ENCODE measurements around the gene SH2D7. TPM values are rescaled to one million over a fixed set of nuclear protein-coding genes. Genes with fewer than 3 reads are reported as not detected.

The SH2D7 gene
- total RNA-seq, 1 donor from 2014 or later: not detected

DNA sequence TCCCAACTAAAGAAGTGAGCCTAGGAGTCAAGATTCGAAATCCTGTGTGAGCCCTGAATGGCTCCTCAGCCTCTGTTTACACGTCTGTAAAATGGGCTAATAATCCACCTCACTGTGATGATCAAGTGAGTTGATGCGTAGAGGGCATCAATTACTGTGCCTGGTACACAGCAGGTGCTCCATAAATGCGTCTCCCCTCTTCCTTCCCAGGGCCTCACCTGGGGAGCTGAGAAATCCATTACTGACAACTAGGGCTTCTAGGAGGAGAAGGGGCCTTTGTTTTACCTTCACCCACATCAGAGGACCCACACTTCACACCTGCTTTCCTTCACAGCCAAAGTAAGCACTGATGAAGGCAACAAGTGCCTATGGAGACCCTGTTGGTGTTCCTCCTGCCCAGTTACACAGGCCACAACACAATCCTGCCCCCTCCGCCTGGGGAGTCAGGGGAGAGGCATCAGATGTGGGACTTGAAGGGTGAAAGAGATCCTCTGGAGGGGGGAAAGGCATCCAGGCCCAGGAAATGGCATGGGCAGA is 37.5 kb downstream of the SH2D7 start:
- DNase-seq (ENCODE audit: extremely low spot score, unreplicated experiment): no peak
- Mint-ChIP-seq H3K4me3 (ENCODE audit: unreplicated experiment) (peak overlapping the region; percentile 71), H3K27me3 (ENCODE audit: unreplicated experiment) (no peaks in the 10 kb centered on the region), H3K36me3 (ENCODE audit: unreplicated experiment) (no peaks in the 10 kb centered on the region), H3K4me1 (ENCODE audit: unreplicated experiment) (peaks cover 13% of the 10 kb centered on the region), H3K9me3 (ENCODE audit: unreplicated experiment) (no peaks in the 10 kb centered on the region), H3K27ac (ENCODE audit: unreplicated experiment) (peak overlapping the region; percentile 79)
- TF ChIP-seq, protein P1, sequence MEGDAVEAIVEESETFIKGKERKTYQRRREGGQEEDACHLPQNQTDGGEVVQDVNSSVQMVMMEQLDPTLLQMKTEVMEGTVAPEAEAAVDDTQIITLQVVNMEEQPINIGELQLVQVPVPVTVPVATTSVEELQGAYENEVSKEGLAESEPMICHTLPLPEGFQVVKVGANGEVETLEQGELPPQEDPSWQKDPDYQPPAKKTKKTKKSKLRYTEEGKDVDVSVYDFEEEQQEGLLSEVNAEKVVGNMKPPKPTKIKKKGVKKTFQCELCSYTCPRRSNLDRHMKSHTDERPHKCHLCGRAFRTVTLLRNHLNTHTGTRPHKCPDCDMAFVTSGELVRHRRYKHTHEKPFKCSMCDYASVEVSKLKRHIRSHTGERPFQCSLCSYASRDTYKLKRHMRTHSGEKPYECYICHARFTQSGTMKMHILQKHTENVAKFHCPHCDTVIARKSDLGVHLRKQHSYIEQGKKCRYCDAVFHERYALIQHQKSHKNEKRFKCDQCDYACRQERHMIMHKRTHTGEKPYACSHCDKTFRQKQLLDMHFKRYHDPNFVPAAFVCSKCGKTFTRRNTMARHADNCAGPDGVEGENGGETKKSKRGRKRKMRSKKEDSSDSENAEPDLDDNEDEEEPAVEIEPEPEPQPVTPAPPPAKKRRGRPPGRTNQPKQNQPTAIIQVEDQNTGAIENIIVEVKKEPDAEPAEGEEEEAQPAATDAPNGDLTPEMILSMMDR (IDR thresholded peaks at IDR 0.05): no peak

DNA sequence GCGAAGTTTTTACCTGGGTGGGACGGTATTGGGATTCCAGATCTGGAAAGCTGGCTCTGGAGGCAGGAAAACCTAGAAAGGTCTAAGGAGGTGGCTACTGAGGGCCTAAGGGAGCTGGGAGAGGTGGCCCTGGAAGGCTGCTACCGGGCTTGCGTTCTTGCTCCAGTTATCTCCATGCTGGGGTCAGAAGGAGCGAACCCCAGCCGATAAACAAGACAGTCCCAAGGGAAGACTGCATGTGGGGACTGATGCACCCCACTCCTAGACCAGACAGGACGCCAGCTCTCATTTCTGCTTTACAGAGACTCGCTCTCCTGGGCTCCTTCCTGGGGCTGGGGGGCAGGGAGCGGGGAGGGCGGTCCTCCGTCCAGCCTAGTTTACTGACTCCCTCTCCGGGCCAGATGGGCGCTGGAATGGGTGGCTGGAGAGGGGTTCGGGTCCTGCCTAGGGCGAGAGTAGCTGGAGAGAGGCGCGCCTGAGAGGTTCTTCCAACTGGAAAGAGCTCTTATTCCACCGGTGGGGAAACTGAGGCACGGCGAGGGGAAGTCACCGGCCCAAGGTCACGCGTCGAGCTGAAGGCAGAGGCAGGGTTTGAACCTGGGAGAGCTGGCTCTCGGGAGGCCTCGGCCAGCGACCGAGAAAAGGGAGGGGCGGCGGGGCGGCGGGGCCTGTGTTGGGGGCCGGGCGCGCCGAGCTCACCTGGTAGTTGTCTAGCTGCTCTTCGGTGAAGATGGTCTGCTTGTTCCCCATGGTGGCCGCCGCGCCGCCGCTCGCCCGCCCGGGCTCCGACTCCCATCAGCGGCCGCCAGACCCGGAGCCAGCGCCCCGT is 38.3 kb downstream of the SH2D7 start:
- TF ChIP-seq, protein P1 (IDR thresholded peaks at IDR 0.05): no peak
- no peaks in the 10 kb centered on the region for H3K27me3 Mint-ChIP-seq (ENCODE audit: unreplicated experiment)

DNA sequence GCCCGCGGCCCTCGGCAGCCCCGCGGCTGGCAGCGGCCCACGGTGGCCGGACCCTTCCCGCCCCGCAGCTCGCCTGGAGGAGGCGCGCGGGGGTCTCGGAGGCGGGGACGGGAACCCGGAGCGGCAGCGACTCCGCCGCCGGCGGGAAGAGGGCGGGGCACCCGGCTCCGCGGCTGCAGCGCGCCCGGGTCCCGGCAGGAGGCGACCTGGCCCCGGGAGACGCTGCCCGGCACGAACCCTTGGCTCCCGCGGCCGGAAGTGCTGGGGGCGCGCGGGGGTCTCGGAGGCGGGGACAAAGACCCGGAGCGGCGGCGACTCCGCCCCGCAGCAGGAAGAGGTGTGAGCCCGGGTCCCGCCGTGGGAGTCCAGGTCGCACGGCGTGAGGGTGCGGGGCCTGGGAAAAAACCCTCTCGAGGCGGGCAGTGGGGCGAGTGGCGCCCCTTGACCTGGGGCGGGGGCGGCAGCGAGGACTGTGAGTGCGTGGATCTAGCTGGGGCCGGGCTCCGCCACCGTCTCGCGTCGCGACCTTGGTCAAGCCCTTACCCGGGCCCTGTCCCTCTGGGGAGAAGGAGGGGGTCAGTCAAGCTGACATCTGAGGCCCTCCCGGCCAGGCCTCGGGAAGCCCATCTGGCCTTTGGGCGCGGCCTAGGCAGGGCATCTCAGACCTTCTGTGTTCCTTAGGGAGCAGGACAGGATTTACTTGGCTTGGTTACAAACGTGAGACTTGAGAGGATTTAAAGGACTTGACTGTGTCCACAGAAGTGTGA is 39.1 kb downstream of the SH2D7 start, which contains the start of gene CIB2:
TSS of gene CIB2 (minus strand) at position 151 of the 767 bp plus-strand sequence. CDS start 230 bp downstream, outside the sequence.
- no peaks in the 10 kb centered on the region for H3K9me3 Mint-ChIP-seq (ENCODE audit: unreplicated experiment)

More for the DNA sequence above, 38.3 kb downstream of the SH2D7 start:
- H3K36me3 Mint-ChIP-seq (ENCODE audit: unreplicated experiment): no peaks in the 10 kb centered on the region
- H3K4me3 Mint-ChIP-seq (ENCODE audit: unreplicated experiment): peak overlapping the region; percentile 71
- peaks cover 13% of the 10 kb centered on the region for H3K4me1 Mint-ChIP-seq (ENCODE audit: unreplicated experiment)
- peak overlapping the region; percentile 79 for H3K27ac Mint-ChIP-seq (ENCODE audit: unreplicated experiment)
- no peaks in the 10 kb centered on the region for H3K9me3 Mint-ChIP-seq (ENCODE audit: unreplicated experiment)
- DNase-seq (ENCODE audit: extremely low spot score, unreplicated experiment): no peak

DNA sequence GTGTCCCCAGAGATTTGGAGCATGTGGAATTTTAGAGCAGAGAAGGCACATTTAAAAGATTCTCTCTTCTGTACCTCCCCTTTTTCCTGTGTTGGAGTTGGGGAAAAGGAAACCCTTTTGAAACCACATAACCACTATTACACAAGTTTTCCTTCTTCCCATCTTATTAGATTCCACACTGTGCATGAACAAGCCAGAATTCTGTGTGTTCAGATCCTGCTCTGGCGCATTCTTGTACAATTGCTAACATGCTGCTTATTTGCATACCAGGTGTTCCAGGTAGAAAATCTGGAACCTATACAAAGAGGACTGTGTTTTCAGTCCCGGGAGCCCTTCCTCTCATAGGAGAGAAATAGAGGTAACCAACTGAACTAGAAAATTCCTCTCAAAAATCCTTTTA is 41.4 kb downstream of the SH2D7 start:
- Mint-ChIP-seq H3K36me3 (ENCODE audit: unreplicated experiment) (no peaks in the 10 kb centered on the region), H3K27me3 (ENCODE audit: unreplicated experiment) (no peaks in the 10 kb centered on the region), H3K9me3 (ENCODE audit: unreplicated experiment) (no peaks in the 10 kb centered on the region), H3K27ac (ENCODE audit: unreplicated experiment) (no peak overlapping the region), H3K4me3 (ENCODE audit: unreplicated experiment) (no peak overlapping the region), H3K4me1 (ENCODE audit: unreplicated experiment) (peaks cover 13% of the 10 kb centered on the region)
- TF ChIP-seq, protein P1 (IDR thresholded peaks at IDR 0.05): no peak
- DNase-seq (ENCODE audit: extremely low spot score, unreplicated experiment): no peak

More for the DNA sequence above, 39.1 kb downstream of the SH2D7 start, which contains the start of gene CIB2:
- Mint-ChIP-seq H3K27ac (ENCODE audit: unreplicated experiment) (peak within 1 kb of the TSS; percentile 79), H3K36me3 (ENCODE audit: unreplicated experiment) (no peaks in the 10 kb centered on the region), H3K27me3 (ENCODE audit: unreplicated experiment) (no peaks in the 10 kb centered on the region), H3K4me3 (ENCODE audit: unreplicated experiment) (peak within 1 kb of the TSS; percentile 76), H3K4me1 (ENCODE audit: unreplicated experiment) (peaks cover 13% of the 10 kb centered on the region)
- TF ChIP-seq, protein P1 (IDR thresholded peaks at IDR 0.05): peak; percentile 79
- DNase-seq (ENCODE audit: extremely low spot score, unreplicated experiment): peak; percentile 93

All from osteocyte (in vitro differentiated cells).